SK-N-SH (cell line): ENCODE measurements around the gene SGPL1.

ENCODE experiments used
- ELF1 ChIP-seq: IDR thresholded peaks from 2 replicates; pipeline ENCODE4 v1.4.0; 2012
- EP300 ChIP-seq, 2 experiments: IDR thresholded peaks; 2 replicates each; pipeline versions ENCODE4 v1.4.0 to v1.6.1; 2012; ENCODE audit warnings: borderline replicate concordance in 1 of 2, low read depth in 1 of 2, low read length in 1 of 2
- MAX ChIP-seq: IDR thresholded peaks from 2 replicates; pipeline ENCODE4 v1.4.0; 2012; ENCODE audit warnings: low read depth
- MEF2A ChIP-seq: IDR thresholded peaks from 2 replicates; pipeline ENCODE4 v1.4.0; 2012; ENCODE audit warnings: low read depth, borderline replicate concordance
- POLR2AphosphoS5 ChIP-seq: IDR thresholded peaks from 2 replicates; pipeline ENCODE4 v1.6.1; 2012; ENCODE audit warnings: low read depth, low read length
- REST ChIP-seq: IDR thresholded peaks from 2 replicates; pipeline ENCODE4 v1.6.1; 2012; ENCODE audit warnings: mild to moderate bottlenecking, low read depth, low read length, moderate library complexity
- RFX5 ChIP-seq: IDR thresholded peaks from 2 replicates; pipeline ENCODE4 v1.6.1; 2012; ENCODE audit warnings: mild to moderate bottlenecking, improper control_type of control experiment, low read length
- TAF1 ChIP-seq: IDR thresholded peaks from 2 replicates; pipeline ENCODE4 v1.6.1; 2012; ENCODE audit warnings: low read depth, mild to moderate bottlenecking, low read length, moderate library complexity, borderline replicate concordance
- TCF12 ChIP-seq: IDR thresholded peaks from 2 replicates; pipeline ENCODE4 v1.4.0; 2012
- TEAD4 ChIP-seq: IDR thresholded peaks from 2 replicates; pipeline ENCODE4 v1.4.0; 2012; ENCODE audit warnings: mild to moderate bottlenecking, borderline replicate concordance; ENCODE audit not compliant: insufficient read depth
- TF ChIP-seq, protein P1 (sequence below): fragments of 200-600 bp; sonication (generic); IDR thresholded peaks from 2 replicates; pipeline ENCODE4 v1.6.1; 2017; ENCODE audit warnings: antibody characterized with exemption, mild to moderate bottlenecking, moderate library complexity

- no peak for TF ChIP-seq TEAD4
- no peak for TF ChIP-seq ELF1
- TF ChIP-seq, protein P1, sequence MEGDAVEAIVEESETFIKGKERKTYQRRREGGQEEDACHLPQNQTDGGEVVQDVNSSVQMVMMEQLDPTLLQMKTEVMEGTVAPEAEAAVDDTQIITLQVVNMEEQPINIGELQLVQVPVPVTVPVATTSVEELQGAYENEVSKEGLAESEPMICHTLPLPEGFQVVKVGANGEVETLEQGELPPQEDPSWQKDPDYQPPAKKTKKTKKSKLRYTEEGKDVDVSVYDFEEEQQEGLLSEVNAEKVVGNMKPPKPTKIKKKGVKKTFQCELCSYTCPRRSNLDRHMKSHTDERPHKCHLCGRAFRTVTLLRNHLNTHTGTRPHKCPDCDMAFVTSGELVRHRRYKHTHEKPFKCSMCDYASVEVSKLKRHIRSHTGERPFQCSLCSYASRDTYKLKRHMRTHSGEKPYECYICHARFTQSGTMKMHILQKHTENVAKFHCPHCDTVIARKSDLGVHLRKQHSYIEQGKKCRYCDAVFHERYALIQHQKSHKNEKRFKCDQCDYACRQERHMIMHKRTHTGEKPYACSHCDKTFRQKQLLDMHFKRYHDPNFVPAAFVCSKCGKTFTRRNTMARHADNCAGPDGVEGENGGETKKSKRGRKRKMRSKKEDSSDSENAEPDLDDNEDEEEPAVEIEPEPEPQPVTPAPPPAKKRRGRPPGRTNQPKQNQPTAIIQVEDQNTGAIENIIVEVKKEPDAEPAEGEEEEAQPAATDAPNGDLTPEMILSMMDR: no peak
- no peak for TF ChIP-seq RFX5
- no peak for TF ChIP-seq POLR2AphosphoS5
- no peak for TF ChIP-seq MEF2A
- TF ChIP-seq REST: no peak
- no peak for TF ChIP-seq MAX
- no peak for TF ChIP-seq EP300 (IDR thresholded peaks at IDR 0.05; ENCODE audit: borderline replicate concordance in 1 of 2, low read depth in 1 of 2, low read length in 1 of 2)
- TF ChIP-seq TAF1: no peak
- no peak for TF ChIP-seq TCF12
Measured at GRCh38 chr10:70851597-70852475, 36.1 kb downstream of the SGPL1 start.
